H9 (cell line): ENCODE results near the gene KLK6. TPM values are rescaled to one million over a fixed set of nuclear protein-coding genes. Genes with fewer than 3 reads are reported as not detected.

Experiments used
- DNase-seq: peaks from one replicate; pipeline ENCODE4 v3.0.0-alpha.2; 2017
- H2AFZ ChIP-seq: one replicate; pipeline ENCODE4 v1.6.1; 2013; ENCODE audit warnings: mild to moderate bottlenecking, low read length, control low read depth, moderate library complexity
- H2AK5ac ChIP-seq: 2 replicates; pipeline ENCODE4 v1.6.1; 2013; ENCODE audit warnings: low read length, control low read depth, mixed read lengths; ENCODE audit not compliant: insufficient read length
- H2BK120ac ChIP-seq: one replicate; pipeline ENCODE4 v1.6.1; 2013; ENCODE audit warnings: low read depth, mild to moderate bottlenecking, low read length, control low read depth, inconsistent platforms; ENCODE audit not compliant: poor library complexity, severe bottlenecking
- H2BK12ac ChIP-seq: 2 replicates; pipeline ENCODE4 v1.6.1; 2013; ENCODE audit warnings: low read length, control low read depth, mixed read lengths, low read depth; ENCODE audit not compliant: insufficient read length
- H2BK15ac ChIP-seq: 2 replicates; pipeline ENCODE4 v1.6.1; 2013; ENCODE audit warnings: low read depth, low read length, control low read depth
- H2BK20ac ChIP-seq: one replicate; pipeline ENCODE4 v1.6.1; 2013; ENCODE audit warnings: low read depth, mild to moderate bottlenecking, low read length, control low read depth, inconsistent platforms; ENCODE audit not compliant: poor library complexity, severe bottlenecking
- H2BK5ac ChIP-seq: 2 replicates; pipeline ENCODE4 v1.6.1; 2013; ENCODE audit warnings: low read length, control low read depth, mixed read lengths; ENCODE audit not compliant: insufficient read length
- H3K14ac ChIP-seq: 2 replicates; pipeline ENCODE4 v1.6.1; 2013; ENCODE audit warnings: low read length, control low read depth; ENCODE audit not compliant: insufficient read depth
- H3K18ac ChIP-seq: 2 replicates; pipeline ENCODE4 v1.6.1; 2013; ENCODE audit warnings: low read depth, mild to moderate bottlenecking, mixed read lengths, low read length, control low read depth; ENCODE audit not compliant: insufficient read length
- H3K23ac ChIP-seq: 2 replicates; pipeline ENCODE4 v1.6.1; 2013; ENCODE audit warnings: low read length, control low read depth, mixed read lengths, low read depth; ENCODE audit not compliant: insufficient read length
- H3K23me2 ChIP-seq: 2 replicates; pipeline ENCODE4 v1.6.1; 2013; ENCODE audit warnings: low read depth, mild to moderate bottlenecking, mixed read lengths, low read length, control low read depth; ENCODE audit not compliant: insufficient read length, poor library complexity, severe bottlenecking
- H3K27ac ChIP-seq: 2 replicates; pipeline ENCODE4 v1.5.1; 2013; ENCODE audit warnings: low read length, control low read depth, mixed read lengths, low read depth; ENCODE audit not compliant: insufficient read length
- H3K27me3 ChIP-seq: 2 replicates; pipeline ENCODE4 v1.6.1; 2013; ENCODE audit warnings: low read length, control low read depth, inconsistent platforms; ENCODE audit not compliant: insufficient read depth
- H3K4ac ChIP-seq: 2 replicates; pipeline ENCODE4 v1.6.1; 2013; ENCODE audit warnings: low read depth, mild to moderate bottlenecking, control low read depth, inconsistent platforms, low read length, moderate library complexity
- H3K4me1 ChIP-seq: 2 replicates; pipeline ENCODE4 v1.6.1; 2013; ENCODE audit warnings: low read length, control low read depth, inconsistent platforms; ENCODE audit not compliant: insufficient read depth
- H3K4me2 ChIP-seq: 2 replicates; pipeline ENCODE4 v1.6.1; 2013; ENCODE audit warnings: low read length, control low read depth, mixed read lengths; ENCODE audit not compliant: insufficient read length, insufficient read depth
- H3K56ac ChIP-seq: 2 replicates; pipeline ENCODE4 v1.6.1; 2013; ENCODE audit warnings: low read depth, mild to moderate bottlenecking, mixed read lengths, low read length, control low read depth; ENCODE audit not compliant: insufficient read length
- H3K79me1 ChIP-seq: 2 replicates; pipeline ENCODE4 v1.6.1; 2013; ENCODE audit warnings: low read depth, mild to moderate bottlenecking, moderate library complexity, low read length, control low read depth, inconsistent platforms; ENCODE audit not compliant: insufficient read depth, poor library complexity, severe bottlenecking
- H3K79me2 ChIP-seq: 2 replicates; pipeline ENCODE4 v1.6.1; 2013; ENCODE audit warnings: low read length, control low read depth, inconsistent platforms; ENCODE audit not compliant: insufficient read depth
- H3K9ac ChIP-seq: 2 replicates; pipeline ENCODE4 v1.6.1; 2013; ENCODE audit warnings: low read length, control low read depth, mixed read lengths; ENCODE audit not compliant: insufficient read length; ENCODE audit errors: extremely low read depth
- H3K9me3 ChIP-seq: one replicate; pipeline ENCODE4 v1.6.1; 2013; ENCODE audit warnings: low read depth, low read length, inconsistent platforms; ENCODE audit not compliant: control insufficient read depth
- H3T11ph ChIP-seq: one replicate; pipeline ENCODE4 v1.6.1; 2013; ENCODE audit warnings: mild to moderate bottlenecking, low read length, control low read depth, inconsistent platforms
- H4K20me1 ChIP-seq: one replicate; pipeline ENCODE4 v1.6.1; 2013; ENCODE audit not compliant: control insufficient read depth, insufficient read length, insufficient read depth
- H4K5ac ChIP-seq: 2 replicates; pipeline ENCODE4 v1.6.1; 2013; ENCODE audit warnings: low read depth, mild to moderate bottlenecking, mixed read lengths, low read length, control low read depth; ENCODE audit not compliant: insufficient read length
- H4K8ac ChIP-seq: replicated peaks from 2 replicates; pipeline ENCODE4 v1.6.1; 2013; ENCODE audit warnings: low read length, control low read depth, mixed read lengths, low read depth; ENCODE audit not compliant: insufficient read length
- H4K91ac ChIP-seq: 2 replicates; pipeline ENCODE4 v1.6.1; 2013; ENCODE audit warnings: low read depth, mild to moderate bottlenecking, moderate library complexity, mixed read lengths, low read length, control low read depth; ENCODE audit not compliant: insufficient read length
- H3K27ac Mint-ChIP-seq, 3 experiments: 2 replicates in 2 of 3; 3 replicates in 1 of 3; pipeline ENCODE4 v1.8.0; 2020 to 2021; ENCODE audit warnings: mixed read lengths in 3 of 3, mild to moderate bottlenecking in 1 of 3, moderate library complexity in 1 of 3
- H3K27me3 Mint-ChIP-seq: 2 replicates; pipeline ENCODE4 v1.8.0; 2021; ENCODE audit warnings: low read depth, mild to moderate bottlenecking, moderate library complexity, mixed read lengths
- H3K36me3 Mint-ChIP-seq, 3 experiments: 2 replicates in 2 of 3; 3 replicates in 1 of 3; pipeline ENCODE4 v1.8.0; 2020 to 2021; ENCODE audit warnings: low read depth in 3 of 3, mixed read lengths in 3 of 3; ENCODE audit not compliant: insufficient read depth in 1 of 3
- H3K4me1 Mint-ChIP-seq, 2 experiments: 2 replicates each; pipeline ENCODE4 v1.8.0; 2020; ENCODE audit warnings: mixed read lengths in 2 of 2
- H3K4me3 Mint-ChIP-seq, 2 experiments: 2 replicates in 1 of 2; 3 replicates in 1 of 2; pipeline ENCODE4 v1.8.0; 2020 to 2021; ENCODE audit warnings: mild to moderate bottlenecking in 2 of 2, mixed read lengths in 2 of 2, moderate library complexity in 1 of 2
- H3K9me3 Mint-ChIP-seq, 2 experiments: 2 replicates in 1 of 2; 3 replicates in 1 of 2; pipeline ENCODE4 v1.8.0; 2020; ENCODE audit warnings: mild to moderate bottlenecking in 2 of 2, mixed read lengths in 2 of 2, moderate library complexity in 1 of 2
- WGBS: extraction: QIAGEN DNeasy Blood & Tissue Kit; methylation state at CpG from one replicate; pipeline ENCODE4 v1.1.7; 2013; ENCODE audit warnings: missing lambda C conversion rate, low lambda C conversion rate, mixed read lengths; ENCODE audit not compliant: insufficient read length; ENCODE audit errors: extremely low coverage; 5-methylcytosine and 5-hydroxymethylcytosine counted together
- total RNA-seq: library from RNA; stranded (reverse); gene quantifications from 2 replicates; pipeline ENCODE4 v1.2.1, GENCODE V29; 2021
- TF ChIP-seq, protein P1 (sequence below): fragments of 200-600 bp; sonication (generic); conservative IDR thresholded peaks from 3 replicates; pipeline ENCODE4 v1.8.0; 2021; ENCODE audit warnings: antibody characterized with exemption, mild to moderate bottlenecking

The KLK6 gene
- total RNA-seq, 1 experiment from 2014 or later, result 2.6 TPM

- Mint-ChIP-seq H3K9me3 (peaks cover 0 to 13% of the 10 kb centered on the region in 2 experiments; a peak in 4 of 5 replicates), H3K4me3 (peak overlapping the region; percentile 55 to 89), H3K27ac (no peak overlapping the region), H3K27me3 (peaks cover 73% of the 10 kb centered on the region), H3K36me3 (peaks cover 0 to 2% (median 0%) of the 10 kb centered on the region in 3 experiments; a peak in 2 of 7 replicates), H3K4me1 (peaks cover 15 to 28% of the 10 kb centered on the region in 2 experiments)
- H3K4me1 ChIP-seq, result no peaks in the 10 kb centered on the region
- no peak overlapping the region for H3K9ac ChIP-seq
- no peaks in the 10 kb centered on the region for H3K79me2 ChIP-seq
- H3K14ac ChIP-seq, result no peak overlapping the region; the same call in 1 of the 2 replicates
- no peak overlapping the region for H3K23ac ChIP-seq
- H3K4me2 ChIP-seq, result peak overlapping the region; percentile 79
- TF ChIP-seq, protein P1, sequence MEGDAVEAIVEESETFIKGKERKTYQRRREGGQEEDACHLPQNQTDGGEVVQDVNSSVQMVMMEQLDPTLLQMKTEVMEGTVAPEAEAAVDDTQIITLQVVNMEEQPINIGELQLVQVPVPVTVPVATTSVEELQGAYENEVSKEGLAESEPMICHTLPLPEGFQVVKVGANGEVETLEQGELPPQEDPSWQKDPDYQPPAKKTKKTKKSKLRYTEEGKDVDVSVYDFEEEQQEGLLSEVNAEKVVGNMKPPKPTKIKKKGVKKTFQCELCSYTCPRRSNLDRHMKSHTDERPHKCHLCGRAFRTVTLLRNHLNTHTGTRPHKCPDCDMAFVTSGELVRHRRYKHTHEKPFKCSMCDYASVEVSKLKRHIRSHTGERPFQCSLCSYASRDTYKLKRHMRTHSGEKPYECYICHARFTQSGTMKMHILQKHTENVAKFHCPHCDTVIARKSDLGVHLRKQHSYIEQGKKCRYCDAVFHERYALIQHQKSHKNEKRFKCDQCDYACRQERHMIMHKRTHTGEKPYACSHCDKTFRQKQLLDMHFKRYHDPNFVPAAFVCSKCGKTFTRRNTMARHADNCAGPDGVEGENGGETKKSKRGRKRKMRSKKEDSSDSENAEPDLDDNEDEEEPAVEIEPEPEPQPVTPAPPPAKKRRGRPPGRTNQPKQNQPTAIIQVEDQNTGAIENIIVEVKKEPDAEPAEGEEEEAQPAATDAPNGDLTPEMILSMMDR, result no peak
- H2BK20ac ChIP-seq, result no peak overlapping the region
- H4K8ac ChIP-seq, result no peak overlapping the region
- peaks cover 16% of the 10 kb centered on the region for H3K23me2 ChIP-seq
- no peak overlapping the region for H2AK5ac ChIP-seq
- H2BK12ac ChIP-seq, result no peak overlapping the region
- no peak overlapping the region for H2AFZ ChIP-seq
- no peak overlapping the region for H2BK15ac ChIP-seq
- H3K56ac ChIP-seq, result no peak overlapping the region
- no peak overlapping the region for H3K27ac ChIP-seq
- no CpG with 5 or more reads among the region's 68 CpGs for WGBS
- H3K4ac ChIP-seq, result no peak overlapping the region
- no peak overlapping the region for H3T11ph ChIP-seq
- H3K18ac ChIP-seq, result no peak overlapping the region
- no peak overlapping the region for H2BK5ac ChIP-seq
- H4K5ac ChIP-seq, result no peak overlapping the region
- H4K20me1 ChIP-seq, result no peaks in the 10 kb centered on the region
- no peak overlapping the region for H4K91ac ChIP-seq
- no peaks in the 10 kb centered on the region; the same call in 1 of the 2 replicates for H3K27me3 ChIP-seq
- peak; percentile 59 for DNase-seq
- no peaks in the 10 kb centered on the region for H3K9me3 ChIP-seq
- H3K79me1 ChIP-seq, result no peaks in the 10 kb centered on the region
- no peak overlapping the region for H2BK120ac ChIP-seq
These were observed 49.6 kb upstream of the KLK6 start for GRCh38 chr19:51018745-51019543.
